DMS53 (cell line): ENCODE results near the gene DBN1.
"Not testable (repeated sequence)": the region's sequence is repeated elsewhere in the genome, so short reads cannot be mapped to it uniquely, and the experiment has no call there.

Experiments used
- DNase-seq: peaks from one replicate; lab custom pipeline; 2025; lab: John Stamatoyannopoulos, UW

DBN1 gene

DNA sequence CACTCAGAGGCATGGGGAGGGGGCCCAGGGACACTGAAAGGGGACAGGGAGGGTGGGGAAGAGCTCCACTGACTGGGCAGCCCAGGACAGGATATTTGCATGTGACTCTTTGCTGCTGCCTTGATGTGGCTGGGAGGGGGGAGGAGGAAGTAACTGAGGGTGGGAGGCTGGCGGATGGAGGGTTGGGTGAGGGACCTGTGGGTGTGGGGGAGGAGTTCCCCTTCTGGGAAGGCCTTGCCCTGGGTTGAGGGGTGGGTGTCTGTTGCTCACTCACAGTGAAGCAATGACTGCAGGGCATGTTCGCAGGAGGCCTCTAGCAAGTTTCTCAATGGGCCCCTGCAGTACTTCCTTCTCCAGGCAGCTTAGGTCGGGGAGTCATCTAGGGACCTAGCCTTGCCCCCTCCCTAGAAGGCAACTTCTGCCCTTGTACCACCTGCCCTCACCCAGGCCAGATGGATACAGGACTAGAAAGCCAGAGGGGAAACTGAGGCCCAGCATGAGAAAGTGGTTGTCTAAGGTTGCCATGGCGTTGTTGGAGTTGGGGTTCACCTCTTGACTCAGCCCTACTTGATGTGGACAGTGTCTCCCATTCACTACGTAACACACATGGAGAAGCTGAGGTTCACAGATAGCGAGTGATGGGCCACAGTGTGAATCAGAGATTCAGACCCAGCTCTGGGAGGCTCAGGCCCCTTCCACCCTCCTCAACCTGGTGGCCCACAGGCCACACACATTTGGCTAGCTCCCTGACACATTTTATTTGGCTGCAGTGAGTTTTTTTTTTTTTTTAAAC lies 44.0 kb downstream of the DBN1 start:
- DNase-seq, result no peak

GRCh38 chr5:177428574-177429217 lies 44.7 kb downstream of the DBN1 start:
- no peak for DNase-seq

DNA sequence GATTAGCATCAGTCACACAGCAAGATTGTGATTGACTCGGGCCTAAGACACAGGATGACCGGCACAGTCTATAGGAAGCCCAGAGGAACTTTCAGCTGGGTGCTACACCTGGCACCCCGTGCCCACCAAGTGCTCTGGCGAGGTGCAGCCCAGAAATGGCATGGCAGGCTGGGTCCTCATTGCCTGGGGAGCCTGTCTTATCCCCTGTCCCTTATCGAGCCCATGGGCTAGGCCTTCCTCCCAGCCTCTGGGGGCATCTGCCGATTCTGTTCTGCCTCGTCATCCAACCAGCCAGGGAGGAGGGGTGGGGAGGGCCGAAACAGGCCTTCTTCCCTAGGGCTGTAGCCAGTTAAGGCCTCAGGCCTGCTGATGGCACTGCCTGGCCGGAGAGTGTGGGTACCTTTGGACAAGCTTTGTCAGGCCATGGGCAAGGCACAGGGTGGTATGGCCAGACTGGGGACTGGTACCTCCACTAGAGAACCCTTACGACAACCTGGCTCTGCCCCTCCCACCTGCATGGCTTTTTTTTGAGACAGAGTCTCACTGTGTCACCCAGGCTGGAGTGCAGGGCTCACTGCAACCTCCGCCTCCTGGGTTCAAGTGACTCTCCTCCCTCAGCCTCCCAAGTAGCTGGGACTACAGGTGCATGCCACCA lies 45.4 kb downstream of the DBN1 start:
- DNase-seq, result no peak

- DNase-seq, result peak; percentile 65
These were observed 46.1 kb downstream of the DBN1 start for GRCh38 chr5:177427211-177427822.

DNA sequence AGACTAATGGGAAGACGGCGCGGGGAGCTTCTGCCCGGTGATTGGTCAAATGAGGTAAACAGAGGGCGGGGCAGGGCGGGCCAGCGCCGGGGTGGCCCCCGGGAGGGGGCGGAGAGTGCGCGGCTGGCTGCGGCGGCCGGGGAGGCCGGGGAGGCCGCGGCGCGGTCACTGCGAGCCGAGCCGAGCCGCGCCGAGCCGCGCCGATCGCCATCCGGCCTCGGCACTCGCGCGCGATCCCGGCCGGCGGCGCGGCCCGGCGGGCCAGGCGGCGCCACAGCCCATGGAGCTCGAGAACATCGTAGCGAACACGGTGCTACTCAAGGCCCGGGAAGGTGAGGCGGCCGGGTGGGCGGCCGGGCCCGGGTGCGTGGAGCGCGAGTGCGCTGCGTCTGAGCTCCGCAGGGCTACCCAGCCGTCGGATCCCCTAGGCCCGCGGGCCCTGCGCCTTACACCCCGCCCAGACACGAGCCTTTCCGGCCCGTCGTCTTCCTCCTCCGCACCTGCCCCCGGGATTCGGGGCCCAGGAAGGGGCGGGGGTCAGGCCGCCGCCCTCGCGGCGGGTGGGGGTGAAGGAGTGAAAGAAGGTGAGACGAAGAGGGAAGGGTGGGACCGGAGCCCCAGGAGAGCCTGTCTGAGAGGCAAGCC lies 46.7 kb downstream of the DBN1 start, which contains the start of gene GRK6:
Gene GRK6 (plus strand): TSS at position 111 of the 645 bp plus-strand sequence. CDS start 170 bp downstream, at position 281.
- peak; percentile 82 for DNase-seq

DNA sequence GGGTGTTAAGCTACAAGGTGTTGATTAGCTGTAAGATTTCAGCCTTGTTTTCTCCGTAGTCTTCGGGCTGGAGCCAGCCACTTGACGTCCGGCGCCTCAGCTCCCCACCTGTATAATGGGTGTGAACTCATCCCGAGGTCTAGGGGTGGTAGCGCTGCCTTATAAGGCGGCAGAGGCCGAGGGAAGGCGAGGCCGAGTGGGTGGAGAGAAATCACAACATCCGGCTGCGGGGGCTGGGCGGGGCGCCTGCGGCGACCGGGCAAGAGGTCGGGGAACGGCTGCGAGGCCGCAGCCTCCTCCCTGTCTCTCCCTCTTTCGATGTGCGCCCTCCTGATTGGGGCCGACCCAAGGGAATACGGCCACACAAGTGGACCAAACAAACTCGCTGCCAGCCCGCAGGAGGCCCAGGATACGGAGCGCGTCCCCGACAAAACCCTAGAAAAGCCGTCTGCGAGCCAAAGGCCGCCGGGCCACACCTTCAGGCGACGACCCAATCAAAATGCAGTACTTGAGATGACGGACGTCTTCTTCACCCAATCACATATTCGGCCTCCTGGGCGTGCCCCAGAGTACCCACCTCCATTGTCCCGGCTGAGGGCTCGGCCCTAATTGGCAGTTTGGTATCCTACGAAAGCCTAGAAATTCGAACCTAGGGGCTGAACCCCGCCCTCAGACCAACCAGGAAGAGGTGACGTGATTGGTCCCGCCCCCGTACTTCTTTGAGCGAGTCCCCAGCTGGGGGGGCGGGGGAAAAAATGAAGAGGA lies 47.5 kb downstream of the DBN1 start:
- peak; percentile 100 for DNase-seq

DNA sequence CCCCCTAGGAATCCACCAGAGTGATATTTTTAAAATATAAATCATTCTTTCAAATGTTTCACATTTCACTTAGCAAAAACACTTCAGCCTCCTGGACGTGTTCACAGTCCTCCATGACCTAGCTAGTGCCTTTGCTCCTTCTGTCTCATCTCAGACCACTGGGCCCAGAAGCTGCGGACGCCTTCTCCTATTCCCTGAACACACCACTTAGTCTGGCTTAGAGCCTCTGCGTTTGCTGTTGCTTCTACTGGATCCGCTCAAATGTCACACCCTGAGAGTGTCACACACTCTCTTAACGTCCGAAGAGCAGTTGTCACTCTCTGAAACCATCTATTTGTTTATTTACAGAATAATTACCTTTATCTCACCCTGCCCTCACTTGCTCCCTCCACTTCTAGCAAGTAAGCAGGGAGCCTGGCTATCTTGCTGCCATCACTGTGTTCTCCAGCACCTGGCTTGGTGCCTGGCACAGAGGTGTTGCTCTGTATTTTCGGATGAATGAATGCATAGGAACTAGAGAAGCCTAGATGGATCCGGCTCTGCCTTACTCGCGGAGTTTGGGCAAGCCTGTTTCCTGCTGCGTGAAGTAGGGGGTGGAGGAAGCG lies 48.1 kb downstream of the DBN1 start:
- no peak for DNase-seq

- no peak for DNase-seq
These were observed 49.8 kb downstream of the DBN1 start for GRCh38 chr5:177423671-177424070.

- no peak for DNase-seq
These were observed 52.2 kb downstream of the DBN1 start for GRCh38 chr5:177421062-177421798.

GRCh38 chr5:177420472-177420871 lies 53.0 kb downstream of the DBN1 start:
- DNase-seq, result not testable (repeated sequence)

- DNase-seq, result no peak
These were observed 54.4 kb downstream of the DBN1 start for GRCh38 chr5:177419046-177419445.

- not testable (repeated sequence) for DNase-seq
These were observed 56.4 kb downstream of the DBN1 start for GRCh38 chr5:177417081-177417480.

- DNase-seq, result no peak
These were observed 59.0 kb downstream of the DBN1 start for GRCh38 chr5:177414481-177414880.

DNA sequence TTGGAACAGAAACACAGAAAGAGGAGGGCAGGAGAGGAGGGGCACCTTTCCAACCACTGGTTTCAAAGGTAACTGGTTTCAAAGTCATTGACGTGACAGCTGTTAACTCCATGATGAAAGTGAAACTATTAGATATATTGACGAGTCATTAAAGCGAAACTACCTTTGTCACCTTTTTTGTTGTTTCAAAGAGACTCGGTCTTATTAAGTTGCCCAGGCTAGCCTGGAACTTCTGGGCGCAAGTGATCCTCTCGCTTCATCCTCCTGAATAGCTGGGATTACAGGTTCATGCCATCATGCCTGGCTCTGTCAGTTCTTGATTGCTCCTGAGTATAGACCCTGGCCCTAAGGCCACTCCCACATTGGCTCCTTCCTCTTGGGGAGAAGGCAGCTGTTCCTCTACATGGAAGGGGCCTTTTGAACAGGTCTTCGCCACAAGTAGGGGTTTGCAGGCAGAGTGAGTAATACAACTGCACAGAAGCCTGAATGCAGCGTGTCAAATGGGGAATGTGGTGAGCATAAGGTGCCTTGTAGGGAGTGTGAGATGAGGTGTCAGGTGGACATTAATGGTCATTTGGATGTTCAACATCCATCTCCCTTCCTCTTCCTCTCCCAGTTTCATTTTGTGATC lies 60.7 kb downstream of the DBN1 start:
- DNase-seq, result no peak

DNA sequence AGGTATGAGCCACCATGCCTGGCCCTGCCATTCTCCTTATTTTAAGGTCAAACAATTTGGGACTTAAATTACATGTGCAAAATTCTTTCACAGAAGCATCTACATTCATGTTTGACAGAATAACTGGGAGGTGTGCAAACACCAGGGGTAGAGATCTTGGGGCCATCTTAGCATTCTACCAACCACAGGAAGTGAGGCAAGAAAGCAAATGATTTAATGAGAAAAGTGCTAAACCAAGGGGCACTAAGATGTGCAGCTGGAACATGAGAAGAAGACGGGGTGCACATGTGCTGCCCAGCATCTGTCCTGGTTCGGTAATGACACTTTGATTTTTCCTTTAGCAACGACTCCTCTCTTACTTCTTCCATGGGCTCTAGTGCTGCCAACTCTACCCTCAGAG lies 62.9 kb downstream of the DBN1 start:
- no peak for DNase-seq

DNA sequence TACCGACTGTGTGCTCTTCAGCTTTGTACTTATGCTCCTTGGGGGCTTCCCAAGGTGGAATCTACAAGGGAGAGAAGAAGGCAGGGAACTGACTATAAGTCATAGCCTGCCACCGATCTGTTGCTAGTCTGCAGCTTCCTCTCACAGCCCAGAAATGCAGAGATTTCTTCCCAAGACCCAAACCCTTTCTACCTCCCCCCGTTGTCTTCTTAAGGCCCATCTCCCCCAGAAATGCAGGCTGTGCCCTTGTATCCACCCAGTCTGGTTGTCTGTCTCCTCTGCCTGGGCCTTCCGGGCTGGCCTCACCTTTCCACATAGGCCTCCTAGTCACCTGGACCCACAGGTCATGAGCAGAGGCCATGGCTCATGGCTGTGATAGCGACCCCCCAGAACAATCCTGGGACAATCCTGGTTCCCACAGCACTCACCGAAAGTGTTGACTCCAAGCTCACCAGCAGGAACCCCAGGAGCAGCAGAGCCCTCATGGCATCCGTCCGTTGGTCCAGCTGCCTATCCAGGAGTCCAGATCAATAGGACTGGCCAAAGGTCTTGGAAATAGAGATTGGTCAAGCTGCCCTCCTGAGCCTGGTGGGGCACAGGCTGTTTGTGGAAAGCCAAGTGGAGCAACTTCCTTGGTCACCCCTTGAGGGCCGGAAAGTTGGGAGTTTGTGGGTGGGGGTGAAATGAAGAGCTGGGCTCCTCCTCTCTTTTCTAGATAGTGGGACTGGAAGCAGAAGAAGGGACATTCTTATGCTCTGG lies 64.2 kb downstream of the DBN1 start, which contains the start of gene F12:
Gene F12 (minus strand): TSS at position 522 of the 759 bp plus-strand sequence. CDS start 37 bp downstream, at position 485.
- DNase-seq, result no peak
